Activated CD8-positive, alpha-beta T cell treated with anti-CD3 and anti-CD28 coated beads, Interleukin-2, amount 10 ng/mL, durations not matched to agents 7 days and 5 days (primary cell): ENCODE results near the gene OTOF. TPM values are rescaled to one million over a fixed set of nuclear protein-coding genes. Genes with fewer than 3 reads are reported as not detected.

Experiments used
- ATAC-seq: fragments of 150-1000 bp; cut with Tn5 transposase; one replicate; pipeline ENCODE4 v1.10.0; 2021; ENCODE audit warnings: moderate library complexity
- CTCF ChIA-PET: fragments of 350-600 bp; sonication (Branson Sonifier 250); formaldehyde crosslinking; loops from one replicate; lab custom pipeline; 2021; ENCODE audit warnings: antibody characterized with exemption; lab: Charles Lee
- POLR2A ChIA-PET: fragments of 350-600 bp; sonication (Branson Sonifier 250); formaldehyde crosslinking; loops from one replicate; lab custom pipeline; 2021; ENCODE audit warnings: antibody characterized with exemption; lab: Charles Lee
- DNase-seq: peaks from one replicate; pipeline ENCODE4 v3.0.0-alpha.2; 2020
- H3K27ac Mint-ChIP-seq: one replicate; pipeline ENCODE4 v1.8.0; 2021; ENCODE audit warnings: mild to moderate bottlenecking, mixed read lengths
- H3K27me3 Mint-ChIP-seq: one replicate; pipeline ENCODE4 v1.8.0; 2021; ENCODE audit warnings: low read depth, mixed read lengths
- H3K36me3 Mint-ChIP-seq: one replicate; pipeline ENCODE4 v1.8.0; 2021; ENCODE audit warnings: low read depth, mixed read lengths
- H3K4me1 Mint-ChIP-seq: one replicate; pipeline ENCODE4 v1.8.0; 2021; ENCODE audit warnings: low read depth, mixed read lengths
- H3K4me3 Mint-ChIP-seq: one replicate; pipeline ENCODE4 v1.8.0; 2021; ENCODE audit warnings: mild to moderate bottlenecking, mixed read lengths
- H3K9me3 Mint-ChIP-seq: one replicate; pipeline ENCODE4 v1.8.0; 2022; ENCODE audit warnings: mixed read lengths; ENCODE audit not compliant: insufficient read depth
- total RNA-seq, 2 experiments: library from RNA; stranded (reverse); gene quantifications; one replicate each; pipeline ENCODE4 v1.2.3, GENCODE V29; 2021

The OTOF gene
- total RNA-seq, 2 experiments from 2014 or later: 17.2 to 19.9 TPM

DNA sequence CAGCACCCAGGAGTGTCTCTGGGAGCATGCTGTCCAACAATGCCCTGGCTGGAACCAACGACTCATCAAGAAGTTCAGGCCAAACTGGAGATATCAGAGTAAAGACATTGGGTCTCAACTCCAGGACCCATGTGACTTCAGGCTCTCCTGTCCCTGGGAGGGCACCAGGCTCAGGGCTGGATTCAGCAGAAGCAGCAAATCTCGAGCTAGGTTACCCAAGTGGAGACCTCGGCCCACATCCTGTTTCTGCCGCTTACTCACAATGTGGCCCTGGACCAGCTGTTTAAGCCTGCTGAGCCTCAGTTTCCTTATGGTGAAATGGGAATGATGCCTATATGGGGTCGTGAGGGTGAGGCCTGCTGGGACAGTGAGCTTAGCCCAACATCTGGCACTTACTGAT is 9.3 kb upstream of the OTOF start:
- Mint-ChIP-seq H3K9me3 (no peaks in the 10 kb centered on the region), H3K4me1 (peaks cover 18% of the 10 kb centered on the region), H3K4me3 (no peak overlapping the region), H3K27ac (peak overlapping the region; percentile 45), H3K36me3 (no peaks in the 10 kb centered on the region), H3K27me3 (no peaks in the 10 kb centered on the region)
- ChIA-PET CTCF (interaction anchor here (1.5 to 1.7 kb wide), 2 partner anchors 15 to 17 kb away, joined by 4 to 8 read pairs; no protein-coding TSS in a partner anchor), POLR2A (no interaction called here)
- ATAC-seq (peak; percentile 55), DNase-seq (peak; percentile 55)

DNA sequence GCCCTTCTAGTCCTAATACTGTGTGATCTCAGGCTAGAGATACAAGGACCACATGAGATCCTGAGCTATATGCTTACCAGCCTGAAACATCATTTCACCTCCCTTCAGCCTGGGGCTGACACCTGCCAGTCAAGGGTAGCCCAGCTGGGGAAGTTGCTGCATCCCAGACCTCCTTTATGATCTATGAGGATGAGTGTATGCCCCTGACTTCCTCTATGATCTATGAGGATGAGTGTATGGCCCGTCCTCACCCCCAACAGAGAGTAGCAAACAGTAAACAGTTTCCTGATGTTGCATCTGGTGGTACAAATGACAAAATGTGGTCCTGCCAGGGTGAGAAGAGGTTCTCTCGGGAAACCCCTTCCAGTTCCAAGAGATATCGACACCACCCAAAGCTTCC is 8.9 kb upstream of the OTOF start:
- no peaks in the 10 kb centered on the region for H3K9me3 Mint-ChIP-seq
- no peaks in the 10 kb centered on the region for H3K36me3 Mint-ChIP-seq
- ATAC-seq: peak; percentile 20
- no peak overlapping the region for H3K4me3 Mint-ChIP-seq
- H3K27ac Mint-ChIP-seq: no peak overlapping the region
- peaks cover 18% of the 10 kb centered on the region for H3K4me1 Mint-ChIP-seq
- no peak for DNase-seq
- POLR2A ChIA-PET: no interaction called here
- H3K27me3 Mint-ChIP-seq: no peaks in the 10 kb centered on the region
- CTCF ChIA-PET: interaction anchor here (1.5 to 1.7 kb wide), 2 partner anchors 16 to 17 kb away, joined by 4 to 8 read pairs; no protein-coding TSS in a partner anchor

DNA sequence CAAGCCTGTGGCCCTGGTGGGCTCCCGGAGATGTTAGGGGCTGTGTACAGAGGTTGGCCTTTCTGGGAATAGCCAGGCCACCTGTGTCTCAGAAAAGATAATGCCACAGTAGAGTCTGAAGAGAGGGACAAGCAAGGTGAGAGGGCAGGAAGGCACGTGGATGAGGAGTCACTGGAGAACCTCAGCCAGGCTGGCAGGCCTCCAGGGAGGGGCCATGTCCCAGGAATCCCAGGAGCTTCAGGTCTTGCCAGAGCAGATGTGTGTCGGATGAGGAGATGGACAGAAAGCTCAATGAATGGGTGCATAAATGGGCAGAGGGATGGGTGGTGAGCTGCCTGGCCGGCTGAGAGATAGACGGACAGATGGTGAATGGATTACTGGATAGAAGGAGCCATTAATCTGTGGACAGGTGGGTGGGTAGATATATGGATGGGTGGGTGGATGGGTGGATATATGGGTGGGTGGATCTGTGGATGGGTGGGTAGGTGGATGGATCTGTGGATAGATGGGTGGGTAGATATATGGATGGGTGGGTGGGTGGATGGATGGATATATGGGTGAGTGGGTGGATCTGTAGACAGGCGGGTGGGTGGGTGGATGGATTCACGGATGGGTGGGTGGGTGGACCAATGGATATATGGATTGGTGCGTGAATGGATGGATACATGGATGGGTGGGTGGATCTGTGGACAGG is 7.9 kb upstream of the OTOF start:
- ChIA-PET POLR2A (no interaction called here), CTCF (interaction anchor here (1.7 kb wide), 1 partner anchor 18 kb away, joined by 8 read pairs; no protein-coding TSS in a partner anchor)
- ATAC-seq (no peak), DNase-seq (no peak)
- no peaks in the 10 kb centered on the region for H3K36me3 Mint-ChIP-seq
- H3K4me3 Mint-ChIP-seq: no peak overlapping the region
- no peaks in the 10 kb centered on the region for H3K27me3 Mint-ChIP-seq
- no peaks in the 10 kb centered on the region for H3K9me3 Mint-ChIP-seq
- H3K27ac Mint-ChIP-seq: no peak overlapping the region
- H3K4me1 Mint-ChIP-seq: peaks cover 18% of the 10 kb centered on the region

DNA sequence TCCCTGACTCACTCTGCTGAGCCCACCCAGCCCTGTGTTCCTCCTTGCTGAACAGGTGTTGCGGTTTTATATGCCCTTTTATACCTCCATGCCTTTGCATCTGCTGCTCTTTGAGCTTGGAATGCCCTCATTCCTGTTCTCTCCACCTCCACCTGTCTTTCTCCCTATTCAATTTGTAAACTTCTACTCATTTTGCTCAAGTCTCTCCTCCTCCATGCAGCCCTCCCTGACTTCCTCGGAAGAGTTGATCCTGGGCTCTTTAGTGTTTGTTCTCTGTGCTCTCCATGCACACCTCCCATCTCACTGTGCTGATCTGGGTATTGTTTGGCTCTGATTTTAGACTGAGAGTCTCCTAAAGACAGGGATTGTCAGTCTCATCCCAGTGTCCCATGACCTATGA is 7.2 kb upstream of the OTOF start:
- no peaks in the 10 kb centered on the region for H3K9me3 Mint-ChIP-seq
- ATAC-seq (no peak), DNase-seq (no peak)
- POLR2A ChIA-PET: no interaction called here
- peaks cover 18% of the 10 kb centered on the region for H3K4me1 Mint-ChIP-seq
- CTCF ChIA-PET: no interaction called here
- H3K36me3 Mint-ChIP-seq: no peaks in the 10 kb centered on the region
- no peak overlapping the region for H3K4me3 Mint-ChIP-seq
- no peak overlapping the region for H3K27ac Mint-ChIP-seq
- no peaks in the 10 kb centered on the region for H3K27me3 Mint-ChIP-seq

DNA sequence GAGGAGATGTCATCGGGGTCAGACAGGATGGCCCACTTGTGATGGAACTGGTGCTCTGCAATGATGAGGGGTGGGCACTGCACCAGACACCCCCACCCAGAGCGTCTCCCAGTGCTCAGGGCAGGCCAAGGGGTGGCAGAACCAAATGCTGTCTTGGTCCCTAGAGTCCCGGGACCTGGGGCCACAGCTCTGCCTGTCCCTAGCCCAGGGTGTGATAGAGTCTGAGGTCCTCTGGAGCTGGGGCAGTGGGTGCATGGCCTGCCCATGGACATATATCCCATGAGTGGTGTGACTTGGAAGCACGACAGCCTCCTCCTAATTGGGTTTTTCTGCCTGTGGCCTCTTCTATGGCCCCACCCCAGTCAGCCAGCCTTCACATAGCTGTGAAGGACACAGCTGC is 6.7 kb upstream of the OTOF start:
- Mint-ChIP-seq H3K4me3 (no peak overlapping the region), H3K36me3 (no peaks in the 10 kb centered on the region), H3K27me3 (no peaks in the 10 kb centered on the region), H3K9me3 (no peaks in the 10 kb centered on the region), H3K4me1 (peaks cover 18% of the 10 kb centered on the region), H3K27ac (no peak overlapping the region)
- ChIA-PET POLR2A (no interaction called here), CTCF (interaction anchor here (1.2 kb wide), 1 partner anchor 15 kb away, joined by 4 read pairs; no protein-coding TSS in a partner anchor)
- ATAC-seq (no peak), DNase-seq (no peak)

DNA sequence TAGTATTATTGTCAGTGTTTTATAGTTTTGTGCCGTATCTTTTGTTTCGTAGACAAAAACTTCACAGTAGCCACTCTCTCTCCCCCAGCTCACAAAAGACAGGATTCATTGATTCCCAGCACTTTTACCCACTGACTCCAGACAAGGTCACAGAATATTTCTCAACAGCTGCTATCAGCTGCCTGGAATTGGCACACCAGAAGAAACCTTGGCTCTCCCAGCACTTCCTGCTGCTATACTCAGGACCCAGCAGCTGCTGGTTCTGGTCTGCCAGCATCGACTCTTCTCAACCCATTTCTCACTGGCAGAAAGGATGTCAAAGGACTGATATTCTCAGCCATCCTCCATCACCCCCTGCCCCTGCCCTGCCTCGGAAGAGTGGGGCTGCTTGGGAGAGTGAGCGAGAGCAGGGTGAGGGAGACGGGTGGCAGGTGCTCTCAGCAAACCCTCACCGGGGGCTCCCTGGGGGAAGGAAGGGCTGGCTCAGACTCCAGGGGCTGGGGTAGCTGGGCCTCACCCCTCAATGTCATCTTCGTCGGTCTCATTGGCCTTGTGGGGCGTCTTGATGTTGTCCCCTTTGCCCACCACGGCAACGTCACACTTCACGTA is 6.1 kb upstream of the OTOF start:
- ChIA-PET POLR2A (no interaction called here), CTCF (interaction anchor here (1.2 kb wide), 1 partner anchor 15 kb away, joined by 4 read pairs; no protein-coding TSS in a partner anchor)
- Mint-ChIP-seq H3K36me3 (no peaks in the 10 kb centered on the region), H3K27ac (no peak overlapping the region), H3K9me3 (no peaks in the 10 kb centered on the region), H3K27me3 (no peaks in the 10 kb centered on the region), H3K4me1 (peaks cover 18% of the 10 kb centered on the region), H3K4me3 (no peak overlapping the region)
- DNase-seq (no peak), ATAC-seq (no peak)

DNA sequence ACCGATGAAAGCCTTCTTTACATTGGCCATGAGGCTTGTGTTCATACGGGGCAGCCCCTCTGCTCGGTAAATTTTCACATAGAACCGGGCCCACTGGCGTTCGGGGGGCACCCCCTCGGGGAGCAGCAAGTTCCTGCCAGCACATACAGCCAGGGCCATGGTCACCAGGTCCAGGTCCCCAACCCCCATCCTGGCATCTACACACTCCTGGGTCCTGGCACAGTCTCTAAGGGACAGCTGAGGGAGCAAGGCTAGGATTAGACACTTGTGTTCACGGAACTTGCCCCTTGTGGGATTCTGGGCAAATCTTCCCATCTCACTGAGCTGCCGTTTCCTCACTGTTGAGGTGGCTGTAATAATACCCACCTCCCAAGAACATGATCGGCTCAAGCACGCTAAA is 5.6 kb upstream of the OTOF start:
- Mint-ChIP-seq H3K27ac (no peak overlapping the region), H3K27me3 (no peaks in the 10 kb centered on the region), H3K4me1 (peaks cover 18% of the 10 kb centered on the region), H3K9me3 (no peaks in the 10 kb centered on the region), H3K36me3 (no peaks in the 10 kb centered on the region), H3K4me3 (no peak overlapping the region)
- ChIA-PET CTCF (interaction anchor here (1.2 kb wide), 1 partner anchor 14 kb away, joined by 4 read pairs; no protein-coding TSS in a partner anchor), POLR2A (no interaction called here)
- ATAC-seq (no peak), DNase-seq (no peak)

DNA sequence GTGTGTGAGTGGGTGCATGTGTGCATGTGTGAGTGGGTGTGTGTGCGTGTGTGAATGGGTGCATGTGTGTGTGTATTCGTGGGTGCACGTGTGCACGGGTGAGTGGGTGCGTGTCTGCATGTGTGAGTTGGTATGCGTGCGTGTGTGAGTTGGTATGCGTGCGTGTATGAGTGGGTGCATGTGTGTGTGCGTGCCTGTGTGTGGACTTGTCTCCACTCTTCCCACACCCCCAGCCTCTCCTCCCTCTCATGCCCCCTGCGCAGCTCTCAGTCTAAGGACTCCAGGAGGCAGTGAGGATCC is 5.1 kb upstream of the OTOF start:
- no peaks in the 10 kb centered on the region for H3K9me3 Mint-ChIP-seq
- ATAC-seq: no peak
- ChIA-PET POLR2A (no interaction called here), CTCF (no interaction called here)
- no peak overlapping the region for H3K27ac Mint-ChIP-seq
- H3K4me1 Mint-ChIP-seq: peaks cover 19% of the 10 kb centered on the region
- no peaks in the 10 kb centered on the region for H3K27me3 Mint-ChIP-seq
- no peak for DNase-seq
- H3K4me3 Mint-ChIP-seq: no peak overlapping the region
- no peaks in the 10 kb centered on the region for H3K36me3 Mint-ChIP-seq

DNA sequence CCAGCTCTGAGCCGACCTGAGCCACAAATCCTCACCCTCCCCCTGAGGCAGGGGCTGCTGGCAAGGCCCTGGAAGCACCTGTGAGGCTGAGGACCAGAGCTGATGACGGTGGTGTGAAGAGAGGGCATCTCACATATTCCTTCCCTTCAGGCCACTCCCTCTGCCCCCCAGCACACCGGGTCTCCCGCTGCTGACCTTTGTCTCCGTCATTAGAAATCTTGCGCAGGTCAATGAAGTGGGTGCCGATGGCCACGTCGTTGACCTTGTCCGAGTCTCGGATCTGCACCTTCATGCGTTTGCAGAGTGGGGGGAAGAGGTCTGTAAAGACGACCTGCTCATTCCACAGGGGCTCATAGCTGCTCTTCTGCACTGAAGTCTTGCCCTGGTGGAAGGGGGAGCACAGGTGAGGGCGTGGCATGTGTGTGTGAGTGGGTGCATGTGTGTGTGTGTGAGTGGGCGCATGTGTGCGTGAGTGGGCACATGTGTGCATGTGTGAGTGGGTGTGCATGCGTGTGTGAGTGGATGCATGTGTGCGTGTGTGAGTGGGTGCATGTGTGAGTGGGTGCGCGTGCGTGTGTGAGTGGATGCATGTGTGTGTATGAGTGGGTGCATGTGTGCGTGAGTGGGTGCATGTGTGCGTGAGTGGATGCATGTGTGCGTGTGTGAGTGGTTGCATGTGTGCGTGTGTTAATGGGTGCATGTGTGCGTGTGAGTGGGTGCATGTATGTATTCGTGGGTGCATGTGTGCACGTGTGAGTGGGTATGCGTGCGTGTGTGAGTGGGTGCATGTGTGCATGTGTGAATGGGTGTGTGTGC is 4.5 kb upstream of the OTOF start:
- POLR2A ChIA-PET: no interaction called here
- H3K9me3 Mint-ChIP-seq: no peaks in the 10 kb centered on the region
- H3K36me3 Mint-ChIP-seq: no peaks in the 10 kb centered on the region
- CTCF ChIA-PET: no interaction called here
- no peak overlapping the region for H3K4me3 Mint-ChIP-seq
- no peaks in the 10 kb centered on the region for H3K27me3 Mint-ChIP-seq
- peaks cover 20% of the 10 kb centered on the region for H3K4me1 Mint-ChIP-seq
- DNase-seq: no peak
- no peak for ATAC-seq
- H3K27ac Mint-ChIP-seq: no peak overlapping the region

DNA sequence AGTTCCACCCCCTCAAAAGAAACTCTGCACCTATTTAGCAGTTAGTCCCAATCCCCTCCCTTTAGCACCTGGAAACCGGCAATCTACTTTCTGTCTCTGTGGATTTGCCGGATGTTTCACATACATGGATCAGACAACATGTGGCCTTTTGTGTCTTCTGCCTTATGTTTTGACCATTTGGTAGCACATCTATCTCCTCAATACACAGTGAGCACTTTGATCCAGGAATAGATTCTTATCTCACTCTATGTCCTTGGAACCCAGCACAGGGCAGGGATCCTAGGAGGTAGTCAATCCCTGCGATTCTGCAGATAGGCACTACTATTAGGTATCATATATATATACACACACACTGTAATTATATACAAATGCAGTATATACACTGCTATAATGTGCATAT is 3.8 kb upstream of the OTOF start:
- POLR2A ChIA-PET: no interaction called here
- no peaks in the 10 kb centered on the region for H3K27me3 Mint-ChIP-seq
- ATAC-seq: no peak
- H3K4me3 Mint-ChIP-seq: no peak overlapping the region
- H3K9me3 Mint-ChIP-seq: no peaks in the 10 kb centered on the region
- CTCF ChIA-PET: no interaction called here
- H3K36me3 Mint-ChIP-seq: no peaks in the 10 kb centered on the region
- no peak overlapping the region for H3K27ac Mint-ChIP-seq
- H3K4me1 Mint-ChIP-seq: peaks cover 15% of the 10 kb centered on the region
- DNase-seq: no peak

DNA sequence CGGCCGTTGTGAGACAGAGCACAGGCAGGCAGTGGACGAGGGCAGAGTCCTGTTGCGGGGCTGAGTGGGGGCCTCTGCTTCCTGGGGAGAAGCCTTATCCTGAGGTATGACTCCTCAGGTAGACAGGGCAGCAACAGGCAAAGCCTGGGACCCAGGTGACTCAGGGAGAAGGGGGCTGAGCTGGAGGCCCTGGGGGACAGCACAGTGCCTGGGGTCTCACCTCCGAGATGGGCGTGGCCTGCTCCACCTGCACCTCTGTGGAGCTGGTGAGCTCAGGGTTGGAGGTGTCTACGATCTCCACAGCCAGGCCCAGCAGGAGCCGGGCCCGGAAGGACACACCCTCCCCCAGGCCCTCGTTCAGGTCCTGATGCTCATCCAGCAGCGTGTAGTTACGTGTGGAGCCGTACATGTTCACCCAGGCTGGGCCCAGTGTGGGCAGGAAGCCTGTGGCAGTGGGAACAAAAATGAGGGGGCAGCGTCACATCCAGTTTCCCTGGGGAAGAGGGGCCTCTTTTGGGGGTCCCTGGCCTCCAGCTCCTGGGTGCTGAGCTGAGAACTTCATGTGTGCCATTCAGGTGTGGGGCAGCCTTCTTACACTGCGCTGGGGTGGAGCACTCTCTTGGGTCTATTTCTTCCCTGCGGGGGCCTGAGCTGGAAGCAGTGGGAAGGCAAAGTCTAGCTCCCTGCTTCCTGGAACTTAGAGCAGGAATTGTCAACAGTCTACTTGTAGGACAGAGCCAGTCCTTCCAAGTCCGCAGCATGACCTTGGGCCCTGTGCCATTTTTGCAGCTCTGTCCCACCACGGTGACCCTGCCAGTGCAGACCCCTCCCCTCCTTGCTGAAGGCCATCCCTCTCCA is 2.9 kb upstream of the OTOF start:
- H3K36me3 Mint-ChIP-seq: no peaks in the 10 kb centered on the region
- no peaks in the 10 kb centered on the region for H3K9me3 Mint-ChIP-seq
- no peaks in the 10 kb centered on the region for H3K27me3 Mint-ChIP-seq
- ATAC-seq (no peak), DNase-seq (no peak)
- no peak overlapping the region for H3K4me3 Mint-ChIP-seq
- H3K4me1 Mint-ChIP-seq: peaks cover 11% of the 10 kb centered on the region
- POLR2A ChIA-PET: no interaction called here
- CTCF ChIA-PET: no interaction called here
- no peak overlapping the region for H3K27ac Mint-ChIP-seq
